MM.1S (cell line): ENCODE data around the gene SCRN2.

Source experiments
- DNase-seq: peaks from one replicate; pipeline ENCODE4 v3.0.0-alpha.2; 2015
- H2AFZ ChIP-seq: fragments of 300-600 bp; sonication (generic); 2 replicates; pipeline ENCODE4 v1.6.0; 2016; ENCODE audit warnings: antibody characterized with exemption, low read length
- H3F3A ChIP-seq: fragments of 300-600 bp; sonication (generic); 2 replicates; pipeline ENCODE4 v1.6.1; 2016; ENCODE audit warnings: mild to moderate bottlenecking, antibody characterized with exemption, low read length, moderate library complexity, mixed read lengths; ENCODE audit not compliant: insufficient read depth
- H3K27ac ChIP-seq: fragments of 300-600 bp; sonication (generic); 2 replicates; pipeline ENCODE4 v1.5.1; 2016; ENCODE audit warnings: mild to moderate bottlenecking, low read length
- H3K27me3 ChIP-seq: fragments of 300-600 bp; sonication (generic); replicated peaks from 2 replicates; pipeline ENCODE4 v1.6.0; 2016; ENCODE audit warnings: low read length; ENCODE audit not compliant: insufficient read depth
- H3K36me3 ChIP-seq: fragments of 300-600 bp; sonication (generic); replicated peaks from 2 replicates; pipeline ENCODE4 v1.6.1; 2016; ENCODE audit warnings: mild to moderate bottlenecking, low read length, mixed read lengths; ENCODE audit not compliant: insufficient read depth
- H3K4me1 ChIP-seq: fragments of 300-600 bp; sonication (generic); 2 replicates; pipeline ENCODE4 v1.6.1; 2016; ENCODE audit warnings: low read length, mixed read lengths
- H3K4me2 ChIP-seq: fragments of 300-600 bp; sonication (generic); 2 replicates; pipeline ENCODE4 v1.6.0; 2016; ENCODE audit warnings: low read depth, low read length
- H3K4me3 ChIP-seq: fragments of 300-600 bp; sonication (generic); 2 replicates; pipeline ENCODE4 v1.5.1; 2016; ENCODE audit warnings: low read length, mixed read lengths
- H3K79me2 ChIP-seq: fragments of 300-600 bp; sonication (generic); 2 replicates; pipeline ENCODE4 v1.6.1; 2016; ENCODE audit warnings: mixed run types, low read length, mixed read lengths
- H3K9ac ChIP-seq: fragments of 300-600 bp; sonication (generic); 2 replicates; pipeline ENCODE4 v1.6.1; 2016; ENCODE audit warnings: low read length, mixed read lengths
- H3K9me2 ChIP-seq: fragments of 300-600 bp; sonication (generic); replicated peaks from 2 replicates; pipeline ENCODE4 v1.6.1; 2016; ENCODE audit warnings: mild to moderate bottlenecking, low read length, mixed read lengths; ENCODE audit not compliant: insufficient read depth
- H3K9me3 ChIP-seq: fragments of 300-600 bp; sonication (generic); replicated peaks from 2 replicates; pipeline ENCODE4 v1.6.1; 2016; ENCODE audit warnings: mild to moderate bottlenecking, low read length, mixed read lengths; ENCODE audit not compliant: insufficient read depth
- H4K20me1 ChIP-seq: fragments of 300-600 bp; sonication (generic); 2 replicates; pipeline ENCODE4 v1.6.1; 2016; ENCODE audit warnings: mild to moderate bottlenecking, low read length, moderate library complexity, mixed read lengths; ENCODE audit not compliant: insufficient read depth
- CTCF ChIP-seq: fragments of 300-600 bp; sonication (generic); IDR thresholded peaks from 2 replicates; pipeline ENCODE4 v1.5.1; 2016; ENCODE audit warnings: antibody characterized with exemption, low read length, mixed read lengths
- EZH2 ChIP-seq: fragments of 300-600 bp; sonication (generic); optimal IDR thresholded peaks from 2 replicates; pipeline ENCODE3; 2017; ENCODE audit warnings: low read depth, mild to moderate bottlenecking, antibody characterized with exemption, low read length, mixed read lengths
- EZH2phosphoT487 ChIP-seq: fragments of 300-600 bp; sonication (generic); IDR thresholded peaks from 2 replicates; pipeline ENCODE4 v1.6.1; 2018; ENCODE audit warnings: antibody characterized with exemption, low read length

Gene SCRN2

GRCh38 chr17:47850692-47851573 lies 9.9 kb upstream of the SCRN2 start, which contains the start of gene SP6:
TSS of gene SP6 (minus strand) at chr17:47851163. CDS start at chr17:47848429, 2,734 bp downstream.
- Histone ChIP-seq H4K20me1 (no peaks in the 10 kb centered on the region), H3K4me3 (peak within 1 kb of the TSS; percentile 42)

GRCh38 chr17:47850373-47850691 lies 9.3 kb upstream of the SCRN2 start:
- Histone ChIP-seq H3K4me1 (0 out of 2 replicates have a peak, but pooled peaks cover 4% of the 10 kb centered on the region), H3K4me3 (peak overlapping the region; percentile 42), H2AFZ (no peak overlapping the region), H3K9me3 (no peaks in the 10 kb centered on the region), H4K20me1 (no peaks in the 10 kb centered on the region), H3K9ac (no peak overlapping the region), H3K36me3 (no peaks in the 10 kb centered on the region), H3K4me2 (peak overlapping the region; percentile 77), H3K79me2 (no peaks in the 10 kb centered on the region), H3F3A (no peaks in the 10 kb centered on the region), H3K27me3 (peaks cover 96% of the 10 kb centered on the region), H3K9me2 (no peaks in the 10 kb centered on the region), H3K27ac (no peak overlapping the region)
- DNase-seq = no peak
- TF ChIP-seq EZH2 (no peak), CTCF (no peak), EZH2phosphoT487 (no peak)

More at GRCh38 chr17:47850692-47851573, 9.9 kb upstream of the SCRN2 start, which contains the start of gene SP6:
- H3K27ac ChIP-seq = no peak within 1 kb of the TSS
- H3K79me2 ChIP-seq = no peaks in the 10 kb centered on the region
- H3K36me3 ChIP-seq = no peaks in the 10 kb centered on the region
- H3F3A ChIP-seq = no peaks in the 10 kb centered on the region
- H3K4me1 ChIP-seq = 0 out of 2 replicates have a peak, but pooled peaks cover 4% of the 10 kb centered on the region
- no peak within 1 kb of the TSS for H3K9ac ChIP-seq
- peak within 1 kb of the TSS; percentile 77 for H3K4me2 ChIP-seq
- no peaks in the 10 kb centered on the region for H3K9me3 ChIP-seq
- H2AFZ ChIP-seq = peak within 1 kb of the TSS; percentile 46
- TF ChIP-seq EZH2phosphoT487 (no peak), EZH2 (no peak), CTCF (peak; percentile 16; the same call in 1 of the 2 replicates)
- peak; percentile 69 for DNase-seq
- H3K27me3 ChIP-seq = peaks cover 96% of the 10 kb centered on the region
- H3K9me2 ChIP-seq = no peaks in the 10 kb centered on the region

GRCh38 chr17:47848198-47848513 lies 7.1 kb upstream of the SCRN2 start:
- H3K4me1 ChIP-seq = 0 out of 2 replicates have a peak, but pooled peaks cover 4% of the 10 kb centered on the region
- no peak overlapping the region for H2AFZ ChIP-seq
- H3K36me3 ChIP-seq = no peaks in the 10 kb centered on the region
- H3K27me3 ChIP-seq = peaks cover 83% of the 10 kb centered on the region
- no peaks in the 10 kb centered on the region for H3K79me2 ChIP-seq
- no peak overlapping the region for H3K4me3 ChIP-seq
- H3K9ac ChIP-seq = no peak overlapping the region
- H4K20me1 ChIP-seq = no peaks in the 10 kb centered on the region
- no peak overlapping the region for H3K27ac ChIP-seq
- DNase-seq = no peak
- H3K9me3 ChIP-seq = no peaks in the 10 kb centered on the region
- TF ChIP-seq CTCF (no peak), EZH2 (no peak), EZH2phosphoT487 (no peak)
- H3F3A ChIP-seq = no peaks in the 10 kb centered on the region
- H3K4me2 ChIP-seq = no peak overlapping the region
- H3K9me2 ChIP-seq = no peaks in the 10 kb centered on the region
